HG02678 (cell line): ENCODE data around the gene SCAF11.

ENCODE experiments used
- ATAC-seq: cut with Tn5 transposase; IDR thresholded peaks from one replicate; pipeline ENCODE4 v1.9.1; 2021; ENCODE audit warnings: mild to moderate bottlenecking, moderate library complexity; ENCODE audit not compliant: unreplicated experiment

Gene SCAF11

GRCh38 chr12:45986641-45987339 lies 3.6 kb downstream of the SCAF11 start:
- ATAC-seq, result no peak

GRCh38 chr12:45981075-45981837 lies 9.1 kb downstream of the SCAF11 start:
- no peak for ATAC-seq

GRCh38 chr12:45980540-45980939 lies 9.8 kb downstream of the SCAF11 start:
- ATAC-seq, result no peak

GRCh38 chr12:45978108-45978507 lies 12.3 kb downstream of the SCAF11 start:
- ATAC-seq, result no peak

- no peak for ATAC-seq
Measured at GRCh38 chr12:45977620-45978019, 12.8 kb downstream of the SCAF11 start.

GRCh38 chr12:45975506-45975905 lies 14.9 kb downstream of the SCAF11 start:
- no peak for ATAC-seq

GRCh38 chr12:45974883-45975282 lies 15.5 kb downstream of the SCAF11 start:
- ATAC-seq, result no peak

GRCh38 chr12:45974171-45974719 lies 16.1 kb downstream of the SCAF11 start:
- ATAC-seq, result no peak

- no peak for ATAC-seq
Measured at GRCh38 chr12:45973526-45973925, 16.8 kb downstream of the SCAF11 start.

- ATAC-seq, result no peak
Measured at GRCh38 chr12:45970391-45970790, 20.0 kb downstream of the SCAF11 start.

GRCh38 chr12:45969084-45969483 lies 21.3 kb downstream of the SCAF11 start:
- no peak for ATAC-seq

- ATAC-seq, result no peak
Measured at GRCh38 chr12:45966486-45966885, 23.9 kb downstream of the SCAF11 start.

- no peak for ATAC-seq
Measured at GRCh38 chr12:45962553-45963325, 27.6 kb downstream of the SCAF11 start.

GRCh38 chr12:45959728-45960127 lies 30.6 kb downstream of the SCAF11 start:
- ATAC-seq, result no peak

- no peak for ATAC-seq
Measured at GRCh38 chr12:45959025-45959424, 31.3 kb downstream of the SCAF11 start.

- no peak for ATAC-seq
Measured at GRCh38 chr12:45948546-45948945, 41.8 kb downstream of the SCAF11 start.

- no peak for ATAC-seq
Measured at GRCh38 chr12:45946435-45946834, 43.9 kb downstream of the SCAF11 start.

GRCh38 chr12:45944771-45945170 lies 45.6 kb downstream of the SCAF11 start:
- no peak for ATAC-seq

GRCh38 chr12:45939759-45940158 lies 50.6 kb downstream of the SCAF11 start:
- no peak for ATAC-seq

GRCh38 chr12:45938566-45938965 lies 51.8 kb downstream of the SCAF11 start:
- ATAC-seq, result no peak

GRCh38 chr12:45934956-45935355 lies 55.4 kb downstream of the SCAF11 start:
- ATAC-seq, result no peak
